ACHN (cell line): Measurements from ENCODE around the gene DQX1.

ENCODE experiments used
- DNase-seq: peaks from one replicate; pipeline ENCODE4 v3.0.0-alpha.2; 2015
- in situ Hi-C: cut with HindIII; loops from 2 replicates; pipeline ENCODE4 v1.10.0; 2017; ENCODE audit warnings: low sequenced_read_pairs, low pct_ligation_motif_present, low pct_unique_long_range_greater_than_20kb

The DQX1 gene

GRCh38 chr2:74555610-74556103 lies 29.6 kb upstream of the DQX1 start:
- in situ Hi-C loops = no loop called here
- no peak for DNase-seq

DNA sequence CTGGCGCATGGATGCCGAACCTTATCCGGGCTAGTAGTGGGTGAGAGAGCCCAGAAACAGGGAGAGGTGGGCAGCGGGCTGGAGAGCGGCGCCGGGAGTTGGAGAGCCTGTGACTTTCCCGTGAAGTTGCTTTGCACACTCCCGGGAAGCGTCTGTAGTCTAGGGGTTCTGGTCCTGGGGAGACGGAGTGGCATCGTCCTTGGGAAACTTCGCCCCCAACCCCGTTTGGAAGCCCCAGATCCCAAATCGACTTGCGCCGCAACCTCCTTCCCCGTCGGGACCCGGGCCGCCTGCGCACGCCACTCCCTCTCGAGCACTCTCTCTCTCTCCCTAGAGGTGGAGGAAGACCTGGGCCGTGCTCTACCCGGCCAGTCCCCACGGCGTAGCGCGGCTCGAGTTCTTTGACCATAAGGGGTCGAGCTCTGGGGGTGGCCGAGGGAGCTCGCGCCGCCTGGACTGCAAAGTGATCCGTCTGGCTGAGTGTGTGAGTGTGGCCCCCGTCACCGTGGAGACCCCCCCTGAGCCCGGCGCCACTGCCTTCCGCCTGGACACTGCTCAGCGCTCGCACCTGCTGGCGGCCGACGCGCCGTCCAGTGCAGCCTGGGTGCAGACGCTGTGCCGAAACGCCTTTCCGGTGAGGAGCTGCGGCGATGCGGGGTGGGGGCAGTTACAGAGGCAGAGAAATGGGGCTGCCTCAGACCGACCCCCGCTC lies 28.9 kb upstream of the DQX1 start:
- in situ Hi-C loops = no loop called here

GRCh38 chr2:74553892-74554819 lies 28.1 kb upstream of the DQX1 start, which contains the start of the genes DOK1 and LOXL3:
TSS of gene DOK1 (plus strand) at chr2:74554720. CDS start at chr2:74554755, 35 bp downstream.
TSS of gene LOXL3 (minus strand) at chr2:74553942. CDS start at chr2:74552634, 1,308 bp downstream.
- peak; percentile 90 for DNase-seq
- in situ Hi-C loops = no loop called here

More for the DNA sequence above, 28.9 kb upstream of the DQX1 start:
- DNase-seq = peak; percentile 67

DNA sequence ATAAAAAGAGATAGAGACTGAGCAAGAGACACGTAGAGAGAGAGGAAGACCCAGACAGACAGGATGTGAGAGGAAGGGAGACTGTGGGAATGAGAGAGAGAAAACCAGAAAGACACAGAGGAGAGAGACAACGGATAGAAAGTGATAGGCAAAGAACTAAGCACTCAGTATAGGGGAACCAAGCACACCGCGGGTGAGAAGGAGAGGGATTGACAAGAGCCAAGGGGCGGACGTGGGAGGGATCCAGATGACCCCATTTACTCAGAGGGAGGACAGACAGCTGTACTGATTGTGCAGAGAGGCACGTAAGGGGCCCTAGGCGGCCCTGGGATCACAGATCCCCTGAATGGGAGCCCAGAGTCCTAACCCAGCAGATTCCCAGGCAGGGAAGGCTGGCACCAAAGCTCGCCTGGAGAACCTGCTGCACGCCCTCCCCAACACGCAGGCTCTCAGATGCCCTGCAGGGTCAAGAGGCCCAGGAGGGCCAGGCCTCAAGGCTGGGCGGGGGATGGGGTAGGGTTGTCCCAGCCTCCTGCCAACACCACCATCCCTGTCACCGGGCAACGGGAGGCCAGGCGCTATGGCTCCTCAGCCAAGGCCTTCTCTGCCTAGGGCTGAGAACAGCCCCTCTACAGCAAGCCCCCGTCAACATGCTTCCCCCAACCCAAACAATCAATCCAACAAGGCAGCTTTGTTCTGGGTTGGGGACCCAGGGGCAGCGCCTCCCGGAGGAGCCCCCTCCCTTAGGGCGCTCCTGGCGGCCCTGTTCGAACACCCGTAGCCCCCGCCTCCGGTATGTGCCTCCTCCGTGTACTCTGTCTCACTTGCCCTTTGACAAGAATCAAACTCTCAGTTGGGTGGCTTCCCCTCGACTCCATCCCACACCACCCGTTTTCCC lies 27.1 kb upstream of the DQX1 start:
- in situ Hi-C loops = no loop called here
- DNase-seq = no peak

- in situ Hi-C loops = no loop called here
- no peak for DNase-seq
Measured at GRCh38 chr2:74551942-74552913, 26.2 kb upstream of the DQX1 start.

- no peak for DNase-seq
- in situ Hi-C loops = no loop called here
Measured at GRCh38 chr2:74551530-74551929, 25.5 kb upstream of the DQX1 start.

DNA sequence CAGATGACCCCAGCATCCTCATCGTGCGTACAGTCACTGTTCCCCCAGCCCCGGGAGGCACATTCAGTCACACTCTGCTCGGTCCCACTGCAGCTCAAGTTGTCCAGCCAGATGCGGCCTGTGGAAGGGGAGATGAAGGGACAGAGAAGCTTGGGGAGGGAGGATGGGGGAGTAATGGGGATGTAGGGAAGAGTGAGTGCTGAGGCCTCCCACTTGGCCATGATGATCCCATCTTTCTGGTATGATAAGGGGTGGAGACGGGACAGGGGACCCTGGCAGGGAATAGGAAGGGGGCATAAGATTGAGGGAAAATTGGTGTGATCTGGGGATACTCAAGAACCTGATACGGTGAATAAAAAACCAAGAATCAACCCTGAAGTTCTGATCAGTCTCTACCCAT lies 24.2 kb upstream of the DQX1 start:
- no peak for DNase-seq
- in situ Hi-C loops = no loop called here

DNA sequence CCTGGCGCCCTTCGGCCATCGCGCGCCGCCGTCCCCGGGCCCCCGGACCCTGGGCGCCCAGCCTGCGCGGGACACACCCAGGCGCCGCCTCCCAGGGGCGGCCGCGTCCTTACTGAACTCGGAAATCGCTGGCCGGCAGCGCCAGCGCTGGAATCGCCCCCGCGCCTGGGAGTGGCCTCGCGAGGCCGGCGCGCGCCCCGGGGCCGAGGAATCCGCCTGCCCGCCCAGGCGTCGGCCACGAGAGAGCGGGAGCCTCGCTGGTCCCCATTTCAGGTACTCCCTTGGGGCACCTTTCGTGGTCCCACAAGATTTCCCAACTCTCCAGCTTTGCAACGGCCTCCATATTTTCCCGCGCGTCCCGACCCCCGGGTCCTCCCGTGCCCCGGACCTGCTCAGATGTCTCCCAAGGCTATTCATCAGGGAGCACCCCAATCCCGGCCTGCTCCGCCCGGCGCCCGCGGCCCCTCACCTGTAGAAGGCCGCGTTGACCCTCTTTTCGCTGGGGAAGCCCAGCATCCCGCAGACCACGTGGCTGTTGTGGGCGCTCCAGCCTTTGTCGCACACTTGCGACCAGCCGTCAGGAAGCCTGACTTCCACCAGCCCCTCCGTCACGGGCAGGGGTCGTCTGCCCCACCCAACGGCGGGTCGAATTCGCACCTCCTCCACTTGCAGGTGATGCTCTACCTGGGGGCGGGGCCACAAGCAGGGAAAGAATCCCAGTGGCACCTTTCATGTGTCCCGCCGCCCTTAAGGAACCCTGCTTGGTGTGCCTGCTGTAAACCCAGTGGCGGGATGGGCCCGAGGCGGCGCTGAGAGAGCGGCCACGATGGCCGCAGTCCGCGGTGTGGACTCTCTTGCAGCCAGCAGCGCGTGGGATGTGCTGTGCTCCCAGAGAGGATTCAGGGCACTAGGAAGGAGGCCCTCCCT lies 23.1 kb upstream of the DQX1 start:
- peak; percentile 75 for DNase-seq
- in situ Hi-C loops = no loop called here

DNA sequence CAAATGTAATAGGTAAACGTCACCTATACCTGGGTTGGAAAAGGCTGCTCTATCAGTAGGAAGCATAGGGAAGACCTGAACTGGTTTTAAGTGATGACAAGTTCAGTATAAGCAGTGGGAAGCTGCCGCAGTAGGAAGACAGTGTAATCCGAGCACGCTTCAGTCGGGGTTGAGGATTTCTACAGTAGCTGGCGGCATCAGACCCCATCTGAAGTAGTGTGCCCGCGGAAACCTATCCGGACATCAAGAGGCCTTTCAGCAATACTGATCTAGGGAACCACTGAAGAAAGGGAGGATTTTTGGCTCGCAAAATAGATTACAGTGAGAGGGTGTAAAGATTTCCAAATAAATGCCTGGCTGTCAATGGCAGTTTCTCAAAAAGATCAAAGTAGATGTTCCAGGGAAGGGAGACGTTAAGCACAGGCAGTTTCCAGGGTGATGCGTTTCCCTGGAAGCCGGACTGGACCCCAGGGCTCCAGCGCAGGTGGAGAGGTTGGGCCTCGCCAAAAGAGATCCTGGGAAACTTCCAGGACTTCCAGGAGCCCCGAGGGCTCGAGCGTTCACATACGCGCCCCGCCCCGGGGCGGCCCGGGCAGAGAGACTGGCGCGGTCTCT lies 22.4 kb upstream of the DQX1 start:
- in situ Hi-C loops = no loop called here

DNA sequence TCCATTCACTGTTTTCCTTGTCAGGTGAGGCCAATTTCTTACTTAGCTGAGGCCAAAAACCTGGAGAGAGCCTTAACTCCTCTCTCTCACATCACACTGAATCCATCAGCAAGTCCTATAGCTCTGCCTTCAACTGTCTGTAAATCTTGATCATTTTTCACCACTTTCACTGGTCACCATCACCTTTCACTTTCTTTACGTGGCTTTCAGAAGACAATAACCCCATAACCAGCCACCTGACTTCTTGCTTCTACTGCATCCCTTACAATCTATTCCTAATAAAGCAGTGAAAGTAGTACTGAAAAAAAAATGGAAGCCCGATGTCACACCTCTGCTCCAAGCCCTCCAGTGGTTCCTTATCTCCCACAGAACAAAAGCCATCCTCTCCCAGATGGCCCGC lies 20.0 kb upstream of the DQX1 start:
- no peak for DNase-seq
- in situ Hi-C loops = no loop called here

More for the DNA sequence above, 22.4 kb upstream of the DQX1 start:
- no peak for DNase-seq

- in situ Hi-C loops = no loop called here
Measured at GRCh38 chr2:74544634-74545033, 18.6 kb upstream of the DQX1 start.

GRCh38 chr2:74542978-74543377 lies 16.9 kb upstream of the DQX1 start:
- in situ Hi-C loops = no loop called here
- no peak for DNase-seq

More at GRCh38 chr2:74544634-74545033, 18.6 kb upstream of the DQX1 start:
- no peak for DNase-seq

GRCh38 chr2:74540291-74540690 lies 14.3 kb upstream of the DQX1 start:
- DNase-seq = no peak
- in situ Hi-C loops = no loop called here

GRCh38 chr2:74538881-74539339 lies 12.9 kb upstream of the DQX1 start:
- in situ Hi-C loops = no loop called here
- DNase-seq = no peak

GRCh38 chr2:74537140-74537539 lies 11.1 kb upstream of the DQX1 start:
- in situ Hi-C loops = no loop called here
- no peak for DNase-seq
